HCEC 1CT (cell line): ENCODE data around the gene KLRC1.
"Not testable (repeated sequence)": the region's sequence is repeated elsewhere in the genome, so short reads cannot be mapped to it uniquely, and the experiment has no call there.

Source experiments
- DNase-seq: peaks from one replicate; pipeline ENCODE4 v3.0.0-alpha.2; 2017

Gene KLRC1

DNA sequence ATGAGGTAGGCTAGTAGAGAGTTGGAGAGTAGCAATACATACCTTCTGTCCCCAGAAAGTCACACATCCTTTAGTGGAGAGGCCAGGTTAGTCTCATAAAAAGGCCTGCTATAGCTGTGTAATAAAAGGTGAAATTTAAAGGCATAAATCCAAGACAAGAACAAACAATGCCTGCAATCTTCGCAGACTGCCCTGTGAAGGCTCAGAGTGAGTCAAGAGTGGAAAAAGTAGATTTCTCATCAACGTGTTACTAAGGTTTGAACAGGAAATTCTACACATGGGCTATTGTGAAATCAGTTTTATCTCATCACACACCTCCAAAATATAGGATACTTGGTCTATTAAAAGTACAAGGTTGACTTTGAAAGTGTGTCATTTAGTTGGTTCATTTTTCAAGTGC lies at the start of gene KLRC1:
KLRC1 (minus strand) TSS at position 222 of the 400 bp plus-strand sequence. CDS start 2,221 bp downstream, outside the sequence.
- no peak for DNase-seq

DNA sequence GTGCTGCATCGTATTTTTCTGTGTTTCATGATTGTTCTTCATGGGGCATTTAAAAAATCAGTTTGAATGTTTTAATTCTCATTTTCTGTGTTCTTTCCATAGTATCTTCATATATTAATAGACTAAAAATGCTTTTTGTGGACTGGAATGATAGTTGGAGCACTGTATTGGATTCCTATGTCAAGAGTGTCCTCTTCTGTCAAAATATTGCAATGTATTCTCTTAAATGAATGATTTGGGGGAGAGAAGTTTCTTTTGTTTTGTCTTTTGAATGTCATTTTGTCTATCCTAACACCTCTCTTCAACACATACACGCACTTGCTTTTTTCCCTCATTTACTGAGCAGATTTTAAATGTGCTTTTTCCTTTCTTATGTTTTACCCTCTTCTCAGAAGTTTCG lies 47.9 kb upstream of the KLRC1 start:
- peak; percentile 60 for DNase-seq

DNA sequence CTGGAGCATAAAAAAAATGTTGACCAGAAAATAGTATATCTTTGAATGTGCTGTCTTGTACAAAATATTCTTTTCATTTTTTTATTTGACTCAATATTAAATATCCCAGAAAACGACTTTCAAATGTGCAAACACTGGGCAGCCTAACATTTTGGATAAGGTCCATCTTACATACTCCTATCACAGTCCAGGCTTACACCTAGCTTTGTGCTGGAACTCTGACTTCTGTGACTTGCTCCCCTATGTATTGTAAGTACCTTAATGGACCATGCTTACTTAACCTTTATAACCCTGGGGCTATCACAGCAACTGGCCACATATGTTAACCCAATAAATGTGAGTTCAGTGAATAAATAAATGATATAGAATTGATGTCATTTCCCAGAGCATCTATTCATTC lies 44.9 kb upstream of the KLRC1 start:
- DNase-seq, result no peak

DNA sequence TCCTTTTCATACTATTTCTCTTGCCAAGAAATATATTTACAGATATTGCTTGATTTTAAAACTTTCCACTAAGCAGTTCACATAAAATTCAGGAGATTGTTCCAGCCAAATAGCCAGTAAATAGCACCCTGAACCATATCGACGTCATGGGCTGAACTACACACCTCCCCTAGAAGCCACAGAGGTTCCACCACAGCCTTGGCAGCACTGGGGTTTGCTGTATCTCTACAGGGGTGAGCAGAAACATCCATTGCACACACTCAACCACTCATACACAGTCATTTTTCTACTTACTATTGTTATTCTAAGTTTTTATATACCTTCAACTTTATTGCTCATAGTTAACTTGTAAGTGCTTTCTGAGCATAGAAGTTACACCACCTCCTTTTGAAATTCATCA lies 44.4 kb upstream of the KLRC1 start:
- no peak for DNase-seq

DNA sequence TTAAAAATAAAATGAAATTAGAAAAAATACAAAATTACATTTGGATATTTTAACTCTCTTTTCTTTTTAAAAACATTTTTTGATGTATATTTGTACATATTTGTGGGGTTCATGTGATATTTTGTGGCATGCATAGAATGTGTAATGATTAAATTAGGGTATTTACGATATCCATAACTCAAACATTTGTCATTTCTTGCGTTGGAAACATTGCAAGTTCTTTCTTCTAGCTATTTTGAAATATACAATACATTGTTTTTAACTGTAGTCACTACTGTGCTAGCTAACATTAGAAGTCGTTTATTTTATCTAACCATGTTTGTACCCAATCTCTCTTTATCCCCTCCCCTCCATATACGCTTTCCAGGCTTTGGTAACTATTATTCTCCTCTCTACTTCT lies 38.6 kb upstream of the KLRC1 start:
- DNase-seq, result peak; percentile 52

DNA sequence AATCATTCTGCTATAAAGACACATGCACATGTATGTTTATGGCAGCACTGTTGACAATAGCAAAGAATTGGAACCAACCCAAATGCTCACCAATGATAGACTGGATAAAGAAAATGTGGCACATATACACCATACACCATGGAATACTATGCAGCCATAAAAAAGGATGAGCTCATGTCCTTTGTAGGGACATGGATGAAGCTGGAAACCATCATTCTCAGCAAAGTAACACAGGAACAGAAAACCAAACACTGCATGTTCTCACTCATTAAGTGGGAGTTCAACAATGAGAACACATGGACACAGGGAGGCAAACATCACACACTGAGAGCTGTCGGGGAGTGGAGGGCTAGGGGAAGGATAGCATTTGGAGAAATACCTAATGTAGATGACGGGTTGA lies 34.2 kb upstream of the KLRC1 start:
- DNase-seq, result not testable (repeated sequence)

DNA sequence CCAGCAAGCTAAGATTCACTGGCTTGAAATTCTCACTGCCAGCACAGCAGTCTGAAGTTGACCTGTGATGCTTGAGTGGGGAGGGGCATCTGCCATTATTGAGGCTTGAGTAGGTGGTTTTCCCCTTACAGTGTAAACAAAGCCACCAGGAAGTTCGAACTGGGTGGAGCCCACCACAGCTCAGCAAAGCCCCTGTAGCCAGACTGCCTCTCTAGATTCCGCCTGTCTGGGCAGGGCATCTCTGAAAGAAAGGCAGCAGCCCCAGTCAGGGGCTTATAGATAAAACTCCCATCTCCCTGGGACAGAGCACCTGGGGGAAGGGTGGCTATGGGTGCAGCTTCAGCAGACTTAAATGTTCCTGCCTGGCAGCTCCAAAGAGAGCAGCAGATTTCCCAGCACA lies 28.7 kb upstream of the KLRC1 start:
- DNase-seq, result not testable (repeated sequence)

DNA sequence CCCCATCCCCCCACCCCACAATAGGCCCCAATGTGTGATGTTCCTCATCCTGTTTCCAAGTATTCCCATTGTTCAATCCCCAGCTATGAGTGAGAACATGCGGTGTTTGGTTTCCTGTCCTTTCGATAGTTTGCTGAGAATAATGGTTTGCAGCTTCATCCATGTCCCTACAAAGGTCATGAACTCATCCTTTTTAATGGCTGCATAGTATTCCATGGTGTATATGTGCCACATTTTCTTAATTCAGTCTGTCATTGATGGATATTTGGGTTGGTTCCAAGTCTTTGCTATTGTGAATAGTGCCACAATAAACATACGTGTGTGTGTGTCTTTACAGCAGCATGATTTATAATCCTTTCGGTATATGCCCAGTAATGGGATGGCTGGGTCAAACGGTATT lies 19.6 kb upstream of the KLRC1 start:
- DNase-seq, result not testable (repeated sequence)

DNA sequence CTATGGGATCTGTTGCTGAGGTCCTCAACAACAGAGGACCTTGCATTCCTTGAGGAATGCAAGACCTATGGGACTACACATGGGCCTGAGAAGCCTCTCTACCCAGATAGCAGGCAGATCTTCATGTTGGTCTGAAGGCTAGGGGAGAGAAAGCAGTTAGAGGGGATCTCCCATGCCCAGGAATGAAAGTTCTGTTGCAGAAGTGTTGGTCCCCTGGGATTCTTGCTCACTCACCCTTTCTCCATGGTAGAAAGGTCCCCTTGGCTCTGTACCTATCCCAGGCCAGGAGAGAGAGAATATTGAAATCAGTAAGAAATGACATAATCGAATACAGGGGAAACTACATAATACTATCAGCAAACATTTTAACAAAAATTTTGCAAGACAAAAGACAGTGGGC lies 16.5 kb upstream of the KLRC1 start:
- no peak for DNase-seq

DNA sequence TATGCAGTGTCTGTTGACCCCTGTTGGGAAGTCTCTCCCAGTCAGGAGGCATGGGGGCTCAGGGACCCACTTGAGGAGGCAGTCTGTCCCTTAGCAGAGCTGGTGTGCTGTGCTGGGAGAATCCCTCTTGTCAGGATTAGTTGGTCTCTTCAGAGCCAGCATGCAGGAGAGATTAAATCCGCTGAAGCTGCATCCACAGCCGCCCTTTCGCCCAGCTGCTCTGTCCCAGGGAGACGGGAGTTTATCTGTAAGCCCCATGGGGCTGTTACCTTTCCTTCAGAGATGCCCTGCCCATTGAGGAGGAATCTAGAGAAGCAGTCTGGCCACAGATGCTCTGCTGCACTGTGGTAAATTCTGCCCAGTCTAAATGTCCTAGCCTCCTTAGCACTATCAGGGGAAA lies 13.1 kb upstream of the KLRC1 start:
- DNase-seq, result no peak

DNA sequence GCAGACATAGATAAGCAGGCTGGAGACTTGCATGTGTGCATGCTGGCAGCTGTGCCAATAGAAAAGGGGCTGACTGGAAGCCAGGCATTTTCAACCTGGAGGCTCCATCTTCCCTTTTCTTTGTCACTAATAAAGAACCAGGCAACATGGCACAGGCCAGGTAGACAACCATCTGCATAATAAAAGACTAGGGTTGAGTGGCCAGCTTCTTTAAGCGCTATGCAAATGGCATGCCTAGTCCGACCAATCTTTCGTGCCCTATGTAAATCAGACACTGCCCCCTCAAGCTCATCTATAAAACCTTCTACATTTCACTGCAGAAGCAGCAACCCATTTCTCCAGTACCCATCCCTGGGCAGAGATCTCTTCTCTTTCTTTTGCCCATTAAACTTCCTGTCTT lies 4.6 kb upstream of the KLRC1 start:
- no peak for DNase-seq

DNA sequence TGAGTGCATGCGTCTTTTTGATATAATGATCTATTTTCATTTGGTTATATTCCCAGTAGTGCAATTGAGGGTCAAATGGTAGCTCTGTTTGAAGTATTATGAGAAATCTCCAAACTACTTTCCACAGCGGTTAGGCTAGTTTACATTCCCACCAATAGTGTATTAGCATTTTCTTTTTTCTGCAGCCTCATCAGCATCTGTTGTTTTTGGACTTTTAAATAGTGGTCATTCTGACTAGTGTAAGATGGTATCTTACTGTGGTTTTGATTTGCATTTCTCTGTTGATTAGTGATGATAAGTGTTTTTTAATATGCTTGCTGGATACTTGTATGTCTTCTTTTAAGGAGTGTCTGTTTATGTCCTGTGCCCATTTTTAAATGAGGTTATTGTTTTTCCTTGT lies 3.7 kb upstream of the KLRC1 start:
- no peak for DNase-seq

DNA sequence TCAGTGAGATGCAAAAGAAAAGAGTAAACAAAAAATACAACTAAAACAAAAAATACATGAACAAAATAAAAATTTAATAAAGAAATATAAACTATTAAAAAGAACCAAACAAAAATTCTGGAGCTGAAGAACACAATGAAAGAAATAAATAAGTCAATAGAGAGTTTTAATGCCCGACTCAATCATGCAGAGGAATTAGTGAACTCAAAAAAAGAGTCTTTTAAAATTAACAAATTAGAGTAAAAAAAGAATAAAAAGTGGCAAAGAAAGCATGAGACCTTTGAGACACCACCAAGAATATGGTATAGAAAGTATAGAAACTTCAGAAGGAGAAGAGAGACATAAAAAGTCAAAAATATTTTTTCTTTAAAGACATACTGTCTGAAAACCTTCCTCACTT lies 2.6 kb upstream of the KLRC1 start:
- DNase-seq, result no peak

DNA sequence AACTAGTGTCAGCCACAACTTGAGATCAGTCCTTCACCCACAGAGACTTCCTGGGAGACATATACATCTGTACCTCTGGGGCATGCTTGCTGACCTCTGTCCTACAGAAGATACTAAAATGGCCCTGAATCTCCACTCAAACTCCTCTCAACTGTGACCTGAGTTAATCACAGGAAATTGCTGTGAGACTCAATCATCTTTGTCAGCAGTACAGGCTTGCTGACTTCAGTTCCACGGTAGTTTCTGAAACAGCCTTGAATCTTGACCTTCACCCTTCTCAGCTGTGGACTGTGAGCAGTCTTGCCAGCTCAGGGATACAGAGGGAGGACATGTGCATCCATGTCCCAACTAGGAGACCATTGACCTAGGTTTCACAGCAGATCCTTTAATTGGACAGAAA lies 1.4 kb upstream of the KLRC1 start:
- peak; percentile 47 for DNase-seq

DNA sequence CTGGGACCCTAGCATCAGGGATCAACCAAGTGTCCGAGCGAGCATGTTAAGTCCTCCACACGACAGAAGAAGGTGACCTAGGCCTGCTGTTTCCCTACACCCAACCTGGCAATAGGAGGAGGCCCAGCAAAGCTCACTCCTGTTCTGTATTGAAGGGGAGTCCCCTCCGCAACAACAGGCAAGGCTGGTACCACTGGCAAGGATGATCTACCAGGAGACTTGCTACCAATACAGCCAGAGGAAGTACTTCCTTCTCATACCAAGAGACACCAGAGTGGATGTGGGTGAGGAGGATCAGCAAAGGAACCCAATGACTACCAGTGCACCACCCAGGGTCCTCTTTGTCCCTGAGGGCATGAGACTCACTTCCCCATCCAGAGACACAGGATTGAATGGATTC lies 4.9 kb downstream of the KLRC1 start:
- no peak for DNase-seq

DNA sequence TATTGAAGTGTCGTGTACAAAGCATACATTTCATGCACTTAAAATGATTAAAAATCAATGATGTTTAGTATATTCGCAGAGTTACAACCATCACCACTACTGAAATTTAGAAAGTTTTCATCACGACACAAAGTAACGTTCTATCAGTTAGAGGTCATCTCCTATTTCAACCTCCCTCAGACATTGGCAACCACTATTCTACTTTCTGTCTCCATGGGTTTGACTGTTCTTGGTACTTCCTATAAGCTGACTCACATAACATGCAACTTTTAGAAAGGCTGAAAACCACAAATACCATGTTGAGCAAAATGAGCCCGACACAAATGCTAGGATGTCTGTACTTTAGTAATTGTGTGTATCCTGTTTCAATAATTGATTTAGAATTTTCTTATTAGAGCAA lies 7.1 kb downstream of the KLRC1 start:
- DNase-seq, result not testable (repeated sequence)

DNA sequence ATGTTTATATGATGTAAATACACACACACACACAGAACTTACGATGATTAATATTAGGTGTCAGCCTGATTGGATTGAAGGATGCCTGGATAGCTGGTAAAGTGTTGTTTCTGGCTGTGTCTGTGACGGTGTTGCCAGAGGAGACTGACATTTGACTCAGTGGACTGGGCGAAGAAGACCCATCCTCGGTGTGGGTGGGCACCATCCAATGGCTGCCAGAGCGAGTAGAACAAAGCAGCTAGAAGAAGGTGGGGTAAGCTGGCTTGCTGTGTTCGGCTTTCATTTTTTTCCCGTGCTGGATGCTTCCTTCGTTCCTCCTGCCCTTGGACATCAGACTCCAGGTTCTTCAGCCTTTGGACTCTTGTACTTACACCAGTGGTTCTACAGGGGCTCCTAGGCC lies 12.0 kb downstream of the KLRC1 start:
- not testable (repeated sequence) for DNase-seq

DNA sequence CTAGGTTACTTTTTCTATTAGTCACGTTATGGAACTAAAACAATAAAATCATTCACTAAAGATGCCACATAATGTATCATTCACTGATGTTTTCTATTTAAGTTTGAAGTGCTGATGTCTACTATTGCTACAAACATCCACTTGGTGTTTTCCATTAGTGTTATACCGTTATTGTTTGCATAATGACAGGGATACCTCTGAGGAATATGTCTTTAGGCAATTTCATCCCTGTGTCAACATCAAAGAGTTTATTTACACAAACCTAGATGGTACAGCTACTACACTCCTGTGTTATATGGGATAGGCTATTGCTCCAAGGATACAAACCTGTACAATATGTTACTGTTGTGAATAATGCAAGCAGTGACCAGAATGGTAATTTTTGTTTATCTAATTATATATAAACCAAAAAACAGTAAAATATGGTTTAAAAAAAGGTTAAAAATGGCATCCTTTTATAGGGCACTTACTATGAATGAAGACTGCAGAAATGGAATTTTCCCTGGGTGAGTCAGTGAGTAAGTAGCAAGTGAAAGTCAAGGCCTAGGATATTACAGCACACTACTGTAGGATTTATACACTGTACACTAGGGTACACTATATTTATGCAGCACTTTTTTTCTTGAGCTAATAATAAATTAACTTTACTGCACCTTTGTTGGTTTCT lies 13.4 kb downstream of the KLRC1 start:
- peak; percentile 7 for DNase-seq

DNA sequence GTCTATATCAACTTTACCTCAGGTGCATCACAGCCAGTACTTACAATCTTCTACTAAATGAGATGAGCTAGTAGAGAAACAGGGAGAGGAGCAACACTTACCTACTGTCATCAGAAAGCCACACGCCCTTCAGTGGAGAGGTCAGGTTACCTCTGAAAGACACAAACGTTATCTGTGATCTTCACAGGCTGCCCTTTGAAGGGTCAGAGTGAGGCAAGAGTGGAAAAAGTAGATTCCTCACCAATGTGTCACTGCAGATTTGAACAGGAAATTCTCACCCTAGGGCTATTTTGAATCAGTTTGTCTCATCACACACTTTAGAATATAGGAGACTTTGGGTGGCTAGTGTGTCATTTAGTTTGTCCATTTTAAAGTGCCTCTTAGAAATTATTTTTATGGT lies 15.6 kb downstream of the KLRC1 start:
- not testable (repeated sequence) for DNase-seq

DNA sequence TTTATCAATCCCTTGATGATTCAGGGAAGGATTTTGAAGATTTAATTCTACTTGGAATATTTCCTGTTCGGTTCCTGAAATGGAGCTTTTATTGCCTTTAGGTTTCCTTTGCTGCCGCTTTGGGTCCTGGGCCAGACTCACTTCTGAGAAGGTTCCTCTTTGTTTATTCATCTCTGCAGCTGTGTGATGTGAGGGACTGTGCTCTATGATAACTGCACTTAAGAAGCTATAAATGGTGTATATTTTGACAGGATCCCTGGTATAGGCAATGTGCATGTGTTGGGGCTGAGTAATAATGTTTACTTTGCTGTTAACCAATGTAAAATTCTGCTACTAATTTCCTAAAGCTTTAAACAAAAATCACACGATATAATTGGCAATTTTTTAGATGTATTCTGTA lies 17.4 kb downstream of the KLRC1 start, which contains the start of gene KLRC2:
KLRC2 (minus strand) TSS at position 195 of the 400 bp plus-strand sequence; CDS start at position 171, 24 bp downstream.
- DNase-seq, result peak; percentile 73

DNA sequence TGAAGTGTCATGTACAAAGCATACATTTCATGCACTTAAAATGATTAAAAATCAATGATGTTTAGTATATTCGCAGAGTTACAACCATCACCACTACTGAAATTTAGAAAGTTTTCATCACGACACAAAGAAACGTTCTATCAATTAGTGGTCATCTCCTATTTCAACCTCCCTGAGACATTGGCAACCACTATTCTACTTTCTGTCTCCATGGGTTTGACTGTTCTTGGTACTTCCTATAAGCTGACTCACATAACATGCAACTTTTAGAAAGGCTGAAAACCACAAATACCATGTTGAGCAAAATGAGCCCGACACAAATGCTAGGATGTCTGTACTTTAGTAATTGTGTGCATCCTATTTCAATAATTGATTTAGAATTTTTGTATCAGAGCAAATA lies 22.6 kb downstream of the KLRC1 start:
- not testable (repeated sequence) for DNase-seq

DNA sequence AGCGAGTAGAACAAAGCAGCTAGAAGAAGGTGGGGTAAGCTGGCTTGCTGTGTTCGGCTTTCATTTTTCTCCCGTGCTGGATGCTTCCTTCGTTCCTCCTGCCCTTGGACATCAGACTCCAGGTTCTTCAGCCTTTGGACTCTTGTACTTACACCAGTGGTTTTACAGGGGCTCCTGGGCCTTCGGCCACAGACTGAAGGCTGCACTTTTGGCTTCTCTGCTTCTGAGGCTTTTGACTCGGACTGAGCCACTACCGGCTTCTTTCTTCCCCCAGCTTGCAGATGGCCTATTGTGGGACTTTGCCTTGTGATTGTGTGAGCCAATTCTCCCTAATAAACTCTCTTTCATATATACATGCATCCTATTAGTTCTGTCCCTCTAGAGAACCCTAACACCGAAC lies 27.2 kb downstream of the KLRC1 start:
- DNase-seq, result not testable (repeated sequence)

DNA sequence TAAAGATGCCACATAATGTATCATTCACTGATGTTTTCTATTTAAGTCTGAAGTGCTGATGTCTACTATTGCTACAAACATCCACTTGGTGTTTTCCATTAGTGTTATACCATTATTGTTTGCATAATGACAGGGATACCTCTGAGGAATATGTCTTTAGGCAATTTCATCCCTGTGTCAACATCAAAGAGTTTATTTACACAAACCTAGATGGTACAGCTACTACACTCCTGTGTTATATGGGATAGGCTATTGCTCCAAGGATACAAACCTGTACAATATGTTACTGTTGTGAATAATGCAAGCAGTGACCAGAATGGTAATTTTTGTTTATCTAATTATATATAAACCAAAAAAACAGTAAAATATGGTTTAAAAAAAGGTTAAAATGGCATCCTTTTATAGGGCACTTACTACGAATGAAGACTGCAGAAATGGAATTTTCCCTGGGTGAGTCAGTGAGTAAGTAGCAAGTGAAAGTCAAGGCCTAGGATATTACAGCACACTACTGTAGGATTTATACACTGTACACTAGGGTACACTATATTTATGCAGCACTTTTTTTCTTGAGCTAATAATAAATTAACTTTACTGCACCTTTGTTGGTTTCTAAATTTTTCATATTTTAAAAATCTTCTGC lies 28.8 kb downstream of the KLRC1 start:
- not testable (repeated sequence) for DNase-seq

DNA sequence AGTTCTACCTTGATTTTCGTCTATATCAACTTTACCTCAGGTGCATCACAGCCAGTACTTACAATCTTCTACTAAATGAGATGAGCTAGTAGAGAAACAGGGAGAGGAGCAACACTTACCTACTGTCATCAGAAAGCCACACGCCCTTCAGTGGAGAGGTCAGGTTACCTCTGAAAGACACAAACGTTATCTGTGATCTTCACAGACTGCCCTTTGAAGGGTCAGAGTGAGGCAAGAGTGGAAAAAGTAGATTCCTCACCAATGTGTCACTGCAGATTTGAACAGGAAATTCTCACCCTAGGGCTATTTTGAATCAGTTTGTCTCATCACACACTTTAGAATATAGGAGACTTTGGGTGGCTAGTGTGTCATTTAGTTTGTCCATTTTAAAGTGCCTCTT lies 31.0 kb downstream of the KLRC1 start:
- not testable (repeated sequence) for DNase-seq

DNA sequence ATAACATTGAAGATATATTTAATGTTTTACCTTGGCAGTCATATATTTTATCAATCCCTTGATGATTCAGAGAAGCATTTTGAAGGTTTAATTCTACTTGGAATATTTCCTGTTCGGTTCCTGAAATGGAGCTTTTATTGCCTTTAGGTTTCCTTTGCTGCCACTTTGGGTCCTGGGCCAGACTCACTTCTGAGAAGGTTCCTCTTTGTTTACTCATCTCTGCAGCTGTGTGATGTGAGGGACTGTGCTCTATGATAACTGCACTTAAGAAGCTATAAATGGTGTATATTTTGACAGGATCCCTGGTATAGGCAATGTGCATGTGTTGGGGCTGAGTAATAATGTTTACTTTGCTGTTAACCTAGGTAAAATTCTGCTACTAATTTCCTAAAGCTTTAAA lies 32.8 kb downstream of the KLRC1 start, which contains the start of gene KLRC3:
KLRC3 (minus strand) TSS at position 262 of the 400 bp plus-strand sequence; CDS start at position 217, 45 bp downstream.
- peak; percentile 43 for DNase-seq
